H1 (cell line): ENCODE data around the gene FLNC. TPM values are rescaled to one million over a fixed set of nuclear protein-coding genes. Genes with fewer than 3 reads are reported as not detected.
A peak's percentile ranks its signal among the peaks of the same experiment; 100 is the strongest.

Experiments used
- CTCF ChIA-PET: fragments of 300-600 bp; sonication (Branson Sonifier 250); formaldehyde crosslinking; loops from one replicate; lab custom pipeline; 2021; ENCODE audit not compliant: partially characterized antibody; lab: Charles Lee
- POLR2A ChIA-PET: fragments of 300-600 bp; sonication (Branson Sonifier 250); formaldehyde crosslinking; loops from one replicate; lab custom pipeline; 2021; ENCODE audit warnings: inconsistent platforms; ENCODE audit not compliant: partially characterized antibody; lab: Charles Lee
- DNase-seq, 2 experiments: peaks; one replicate each; pipeline versions ENCODE4 v3.0.0 to v3.0.0-alpha.2; 2010 to 2022; ENCODE audit warnings: low spot score in 2 of 2, low read depth in 1 of 2, mixed read lengths in 1 of 2
- FAIRE-seq: peaks from 2 replicates; lab custom pipeline; 2011; peaks lifted over from hg19 to GRCh38; lab: Jason Lieb, UNC
- H2AFZ ChIP-seq: 2 replicates; pipeline ENCODE4 v1.8.1; 2012; ENCODE audit warnings: low read length, inconsistent platforms
- H2AK5ac ChIP-seq: 2 replicates; pipeline ENCODE4 v1.6.1; 2013; ENCODE audit warnings: low read depth, low read length
- H2BK120ac ChIP-seq: replicated peaks from 2 replicates; pipeline ENCODE3; 2013; ENCODE audit warnings: low read depth, low read length, inconsistent platforms
- H2BK12ac ChIP-seq: 2 replicates; pipeline ENCODE4 v1.6.1; 2013; ENCODE audit warnings: low read depth, low read length
- H2BK15ac ChIP-seq: 2 replicates; pipeline ENCODE4 v1.6.1; 2013; ENCODE audit warnings: low read length
- H2BK20ac ChIP-seq: 2 replicates; pipeline ENCODE4 v1.6.1; 2013; ENCODE audit warnings: low read length
- H2BK5ac ChIP-seq: 2 replicates; pipeline ENCODE4 v1.6.1; 2013; ENCODE audit warnings: low read depth, low read length
- H3K14ac ChIP-seq: 2 replicates; pipeline ENCODE4 v1.6.1; 2013; ENCODE audit warnings: inconsistent platforms; ENCODE audit not compliant: insufficient read length
- H3K18ac ChIP-seq: 2 replicates; pipeline ENCODE4 v1.6.1; 2013; ENCODE audit warnings: low read length; ENCODE audit errors: extremely low read depth
- H3K23ac ChIP-seq: 2 replicates; pipeline ENCODE4 v1.6.1; 2013; ENCODE audit warnings: inconsistent platforms; ENCODE audit not compliant: insufficient read length
- H3K23me2 ChIP-seq: 2 replicates; pipeline ENCODE4 v1.6.1; 2013; ENCODE audit warnings: low read depth, low read length
- H3K27ac ChIP-seq: 2 replicates; pipeline ENCODE4 v1.6.1; 2011; ENCODE audit warnings: low read depth, low read length, inconsistent platforms
- H3K27me3 ChIP-seq, 4 experiments: replicated peaks in 1 of 4; 1 replicate in 1 of 4; 2 replicates in 3 of 4; pipeline versions ENCODE4 v1.6.1 to v1.8.1; 2011 to 2013; ENCODE audit warnings: low read length in 3 of 4, mild to moderate bottlenecking in 3 of 4, inconsistent platforms in 2 of 4, mixed read lengths in 2 of 4, moderate library complexity in 1 of 4; ENCODE audit not compliant: control insufficient read depth in 3 of 4, insufficient read depth in 3 of 4; ENCODE audit errors: extremely low read depth in 1 of 4
- H3K36me3 ChIP-seq, 4 experiments: 2 replicates each; pipeline versions ENCODE4 v1.6.1 to v1.8.1; 2011 to 2013; ENCODE audit warnings: mild to moderate bottlenecking in 4 of 4, low read length in 3 of 4, moderate library complexity in 2 of 4, control low read depth in 1 of 4, inconsistent platforms in 1 of 4; ENCODE audit not compliant: insufficient read depth in 4 of 4, control insufficient read depth in 2 of 4
- H3K4ac ChIP-seq: replicated peaks from 2 replicates; pipeline ENCODE3; 2013; ENCODE audit warnings: low read length, low read depth, mixed read lengths, inconsistent platforms; ENCODE audit not compliant: insufficient read length
- H3K4me1 ChIP-seq, 4 experiments: replicated peaks in 1 of 4; 1 replicate in 1 of 4; 2 replicates in 3 of 4; pipeline versions ENCODE4 v1.6.1 to v1.8.1; 2011 to 2013; ENCODE audit warnings: low read length in 3 of 4, inconsistent platforms in 2 of 4, mixed read lengths in 1 of 4; ENCODE audit not compliant: insufficient read depth in 4 of 4, control insufficient read depth in 3 of 4
- H3K4me2 ChIP-seq, 2 experiments: 2 replicates each; pipeline versions ENCODE4 v1.6.1 to v1.8.1; 2011 to 2013; ENCODE audit warnings: low read depth in 2 of 2, low read length in 2 of 2, control low read depth in 1 of 2, inconsistent platforms in 1 of 2, mild to moderate bottlenecking in 1 of 2; ENCODE audit not compliant: insufficient read depth in 1 of 2
- H3K4me3 ChIP-seq, 4 experiments: fragments of 200-600, 300-600 bp in 1 of 4; sonication (generic), shearing (Covaris generic), sonication (Bioruptor Twin) in 1 of 4; 2 replicates each; pipeline versions ENCODE4 v1.5.1 to v1.8.1; 2011 to 2016; ENCODE audit warnings: low read length in 4 of 4, low read depth in 3 of 4, control low read depth in 2 of 4, inconsistent platforms in 2 of 4, mild to moderate bottlenecking in 2 of 4, mixed read lengths in 1 of 4, moderate library complexity in 1 of 4; ENCODE audit not compliant: insufficient read depth in 2 of 4; ENCODE audit errors: extremely low read depth in 1 of 4
- H3K56ac ChIP-seq: replicated peaks from 2 replicates; pipeline ENCODE3; 2013; ENCODE audit warnings: low read depth, mild to moderate bottlenecking, mixed read lengths, low read length, inconsistent platforms; ENCODE audit not compliant: insufficient read length
- H3K79me1 ChIP-seq: 2 replicates; pipeline ENCODE4 v1.6.1; 2013; ENCODE audit warnings: low read depth, low read length, control low read depth
- H3K79me2 ChIP-seq, 2 experiments: 2 replicates each; pipeline versions ENCODE4 v1.6.1 to v1.8.1; 2012 to 2013; ENCODE audit warnings: low read length in 2 of 2, mild to moderate bottlenecking in 2 of 2, inconsistent platforms in 1 of 2; ENCODE audit not compliant: insufficient read depth in 2 of 2, control insufficient read depth in 1 of 2
- H3K9ac ChIP-seq, 4 experiments: replicated peaks in 1 of 4; 1 replicate in 1 of 4; 2 replicates in 3 of 4; pipeline versions ENCODE4 v1.6.1 to v1.8.1; 2011 to 2013; ENCODE audit warnings: low read depth in 3 of 4, low read length in 3 of 4, control low read depth in 2 of 4, mild to moderate bottlenecking in 2 of 4, moderate library complexity in 2 of 4, inconsistent platforms in 1 of 4; ENCODE audit errors: extremely low read depth in 1 of 4
- H3K9me3 ChIP-seq, 2 experiments: 2 replicates each; pipeline versions ENCODE4 v1.6.1 to v1.8.1; 2012 to 2013; ENCODE audit warnings: mild to moderate bottlenecking in 2 of 2, moderate library complexity in 2 of 2, control low read depth in 1 of 2, inconsistent platforms in 1 of 2, low read depth in 1 of 2, low read length in 1 of 2, mixed read lengths in 1 of 2; ENCODE audit not compliant: insufficient read depth in 2 of 2
- H4K20me1 ChIP-seq, 2 experiments: replicated peaks in 1 of 2; 2 replicates each; pipeline versions ENCODE3 to v1.8.1; 2011 to 2013; ENCODE audit warnings: inconsistent platforms in 2 of 2, low read length in 2 of 2, mild to moderate bottlenecking in 1 of 2; ENCODE audit not compliant: insufficient read depth in 2 of 2, control insufficient read depth in 1 of 2
- H4K5ac ChIP-seq: 2 replicates; pipeline ENCODE4 v1.6.1; 2013; ENCODE audit warnings: low read length, low read depth, mixed read lengths, inconsistent platforms; ENCODE audit not compliant: insufficient read length
- H4K8ac ChIP-seq: 2 replicates; pipeline ENCODE4 v1.8.0; 2013; ENCODE audit warnings: mild to moderate bottlenecking, moderate library complexity, low read length, inconsistent platforms; ENCODE audit not compliant: insufficient read depth; ENCODE audit errors: extremely low read depth
- H4K91ac ChIP-seq: replicated peaks from 2 replicates; pipeline ENCODE3; 2013; ENCODE audit warnings: low read length, mixed read lengths, inconsistent platforms; ENCODE audit not compliant: insufficient read length
- CBX5 ChIP-seq: fragments of 300-800, 300-1000 bp; sonication (generic); IDR thresholded peaks from 2 replicates; pipeline ENCODE4 v1.7.1; 2016; ENCODE audit warnings: antibody characterized with exemption, low read length, low read depth
- RNF2 ChIP-seq: fragments of 200-900, 300-1000 bp; sonication (generic); IDR thresholded peaks from 2 replicates; pipeline ENCODE4 v1.7.1; 2016; ENCODE audit warnings: borderline replicate concordance, low read depth, mild to moderate bottlenecking, antibody characterized with exemption, low read length; ENCODE audit not compliant: poor library complexity, severe bottlenecking; ENCODE audit errors: missing control alignments
- SRF ChIP-seq: IDR thresholded peaks from 2 replicates; pipeline ENCODE4 v1.6.1; 2011; ENCODE audit warnings: mild to moderate bottlenecking, low read depth, low read length, moderate library complexity
- WGBS, 2 experiments: shearing (Covaris generic) in 1 of 2; methylation state at CpG; one replicate each; pipeline versions ENCODE4 v1.1.6 to v1.1.7; 2013 to 2015; ENCODE audit warnings: low lambda C conversion rate in 2 of 2, mixed read lengths in 2 of 2, inconsistent platforms in 1 of 2, low coverage in 1 of 2, missing lambda C conversion rate in 1 of 2; ENCODE audit not compliant: insufficient replicate concordance in 2 of 2, insufficient coverage in 1 of 2, insufficient read length in 1 of 2; ENCODE audit errors: extremely low coverage in 1 of 2, missing lambda C conversion rate in 1 of 2; 5-methylcytosine and 5-hydroxymethylcytosine counted together
- polyA plus RNA-seq, 7 experiments: library from polyadenylated mRNA; depleted of rRNA in 3 of 7; stranded (reverse) in 5 of 7; unstranded in 2 of 7; fragments of >200 nt in 5 of 7; fragments of 200-250 nt in 2 of 7; gene quantifications; 1 replicate in 5 of 7; 2 replicates in 1 of 7; 4 replicates in 1 of 7; pipeline versions ENCODE4 v1.2.1 to v1.2.3, GENCODE V29; 2011 to 2013; ENCODE audit warnings: missing spikeins in 2 of 7, mixed read lengths in 2 of 7
- total RNA-seq: library from RNA; stranded (reverse); fragmentation: NEBNext Ultra II Directional; extraction: Animal tissue kit (Norgen Biotek cat#: 25700); gene quantifications from 2 replicates; pipeline ENCODE4 v1.2.1, GENCODE V29; 2021
- TF ChIP-seq, protein P1 (sequence below), 3 experiments: IDR thresholded peaks; 1 replicate in 2 of 3; 2 replicates in 1 of 3; pipeline versions ENCODE4 v1.5.1 to v1.6.1; 2011; ENCODE audit warnings: low read length in 3 of 3, mild to moderate bottlenecking in 3 of 3, inconsistent platforms in 2 of 3, low read depth in 1 of 3, moderate library complexity in 1 of 3; ENCODE audit not compliant: insufficient read depth in 1 of 3; ENCODE audit errors: control extremely low read depth in 1 of 3
- TF ChIP-seq, protein P2 (sequence below): IDR thresholded peaks from 2 replicates; pipeline ENCODE4 v1.6.1; 2012; ENCODE audit warnings: low read length, inconsistent platforms

The FLNC gene
- total and polyA plus RNA-seq, 2 of the 8 experiments (the other 6 are each of a cell fraction or from before 2014, with no cell fraction given), result 1.9 to 10.7 TPM

DNA sequence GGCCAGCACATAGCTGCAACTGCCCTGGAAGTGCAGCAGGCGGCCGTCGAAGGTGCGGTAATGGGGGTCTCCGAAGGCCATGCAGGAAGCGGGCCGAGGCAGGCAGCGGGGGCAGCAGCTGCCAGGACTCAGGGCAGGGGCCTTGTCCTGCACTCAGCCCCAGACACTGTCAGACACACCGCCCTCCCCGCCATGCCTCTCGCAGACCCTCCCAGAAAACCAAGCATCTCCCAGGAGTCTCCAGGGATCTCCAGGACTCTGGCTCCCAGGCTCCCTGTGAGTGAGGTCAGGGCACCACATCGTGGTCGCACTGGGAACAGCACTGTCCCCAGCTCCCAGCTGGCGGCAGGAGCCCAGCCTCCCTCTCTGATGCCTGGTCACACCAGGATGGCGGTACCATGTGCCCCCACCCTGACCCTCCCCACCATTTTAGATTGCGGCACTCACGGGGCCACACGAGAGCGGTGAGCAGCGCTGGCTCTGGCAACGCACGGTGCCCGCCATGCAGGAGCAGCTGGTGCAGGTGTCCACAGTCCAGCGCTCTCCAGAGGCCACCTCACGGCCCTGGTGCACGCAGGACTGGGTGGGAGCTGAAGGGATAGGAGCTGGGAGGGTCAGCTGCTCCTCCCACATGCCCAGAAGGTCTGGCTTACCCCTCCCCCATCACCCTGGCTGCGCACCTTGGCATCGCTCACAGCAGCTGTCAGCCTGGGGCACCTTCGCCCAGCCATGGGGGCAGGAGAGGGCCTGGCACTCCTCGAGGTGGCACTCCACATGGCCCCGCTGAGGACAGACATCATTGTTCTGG, 49.9 kb downstream of the FLNC start:
- H3K18ac ChIP-seq, result peak overlapping the region; percentile 60
- peak overlapping the region; percentile 85 for H3K4ac ChIP-seq
- H3K14ac ChIP-seq, result no peak overlapping the region
- H4K91ac ChIP-seq, result peak overlapping the region; percentile 98
- 52% methylated on average over 31 of the region's 31 CpGs; no CpG with 5 or more reads in 1 of the 2 experiments for WGBS, 2 experiments
- 0 out of 2 replicates have a peak overlapping the region, but pooled peaks have one; percentile 80 for H2BK20ac ChIP-seq
- POLR2A ChIA-PET, result interaction anchor here (1.4 to 3.5 kb wide), 4 partner anchors 11 to 30 kb away, joined by 4 to 22 read pairs (median 9); partner anchors contain the start of genes ATP6V1F and KCP
- H3K4me1 ChIP-seq, result peaks cover 0 to 6% (median 4%) of the 10 kb centered on the region in 4 experiments; a peak in 4 of 7 replicates
- H2AK5ac ChIP-seq, result no peak overlapping the region; the same call in 1 of the 2 replicates
- H3K23ac ChIP-seq, result no peak overlapping the region
- H2BK5ac ChIP-seq, result no peak overlapping the region
- H3K79me2 ChIP-seq, result no peaks in the 10 kb centered on the region
- H2BK120ac ChIP-seq, result no peak overlapping the region
- no peaks in the 10 kb centered on the region for H4K20me1 ChIP-seq
- H2AFZ ChIP-seq, result peak overlapping the region; percentile 74; the same call in 1 of the 2 replicates
- no peaks in the 10 kb centered on the region for H3K36me3 ChIP-seq
- peak overlapping the region in 1 of 2 experiments; percentile 41; a peak in 2 of 4 replicates for H3K4me2 ChIP-seq
- H3K27me3 ChIP-seq, result no peaks in the 10 kb centered on the region; a peak in 1 of 7 replicates
- no peak overlapping the region for H4K5ac ChIP-seq
- no peaks in the 10 kb centered on the region for H3K79me1 ChIP-seq
- DNase-seq (peak in 1 of 2 experiments; percentile 89), FAIRE-seq (peak; percentile 78)
- no peak overlapping the region for H3K27ac ChIP-seq
- peak overlapping the region; percentile 68; the same call in 1 of the 2 replicates for H2BK12ac ChIP-seq
- H3K23me2 ChIP-seq, result peaks cover 2% of the 10 kb centered on the region; the same call in 1 of the 2 replicates
- no peak overlapping the region for H3K9ac ChIP-seq
- no peaks in the 10 kb centered on the region for H3K9me3 ChIP-seq
- peak overlapping the region; percentile 86 for H4K8ac ChIP-seq
- no peak overlapping the region for H3K4me3 ChIP-seq
- peak overlapping the region; percentile 92 for H2BK15ac ChIP-seq
- no peak overlapping the region for H3K56ac ChIP-seq
- CTCF ChIA-PET, result interaction anchor here (0.6 to 10.3 kb wide), 38 partner anchors 9 to 468 kb away, joined by 3 to 189 read pairs (median 5); partner anchors contain the start of genes ATP6V1F, CCDC136, GARIN1A and KCP
- no peak for TF ChIP-seq RNF2
- TF ChIP-seq SRF, result no peak
- TF ChIP-seq CBX5, result no peak
- TF ChIP-seq, protein P1, sequence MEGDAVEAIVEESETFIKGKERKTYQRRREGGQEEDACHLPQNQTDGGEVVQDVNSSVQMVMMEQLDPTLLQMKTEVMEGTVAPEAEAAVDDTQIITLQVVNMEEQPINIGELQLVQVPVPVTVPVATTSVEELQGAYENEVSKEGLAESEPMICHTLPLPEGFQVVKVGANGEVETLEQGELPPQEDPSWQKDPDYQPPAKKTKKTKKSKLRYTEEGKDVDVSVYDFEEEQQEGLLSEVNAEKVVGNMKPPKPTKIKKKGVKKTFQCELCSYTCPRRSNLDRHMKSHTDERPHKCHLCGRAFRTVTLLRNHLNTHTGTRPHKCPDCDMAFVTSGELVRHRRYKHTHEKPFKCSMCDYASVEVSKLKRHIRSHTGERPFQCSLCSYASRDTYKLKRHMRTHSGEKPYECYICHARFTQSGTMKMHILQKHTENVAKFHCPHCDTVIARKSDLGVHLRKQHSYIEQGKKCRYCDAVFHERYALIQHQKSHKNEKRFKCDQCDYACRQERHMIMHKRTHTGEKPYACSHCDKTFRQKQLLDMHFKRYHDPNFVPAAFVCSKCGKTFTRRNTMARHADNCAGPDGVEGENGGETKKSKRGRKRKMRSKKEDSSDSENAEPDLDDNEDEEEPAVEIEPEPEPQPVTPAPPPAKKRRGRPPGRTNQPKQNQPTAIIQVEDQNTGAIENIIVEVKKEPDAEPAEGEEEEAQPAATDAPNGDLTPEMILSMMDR (IDR thresholded peaks at IDR 0.05; ENCODE audit: control extremely low read depth in 1 of 3, insufficient read depth in 1 of 3, low read depth in 1 of 3, low read length in 3 of 3), result peak in 2 of 3 experiments; percentile 96 to 97; a peak in 3 of 4 replicates
- TF ChIP-seq, protein P2, sequence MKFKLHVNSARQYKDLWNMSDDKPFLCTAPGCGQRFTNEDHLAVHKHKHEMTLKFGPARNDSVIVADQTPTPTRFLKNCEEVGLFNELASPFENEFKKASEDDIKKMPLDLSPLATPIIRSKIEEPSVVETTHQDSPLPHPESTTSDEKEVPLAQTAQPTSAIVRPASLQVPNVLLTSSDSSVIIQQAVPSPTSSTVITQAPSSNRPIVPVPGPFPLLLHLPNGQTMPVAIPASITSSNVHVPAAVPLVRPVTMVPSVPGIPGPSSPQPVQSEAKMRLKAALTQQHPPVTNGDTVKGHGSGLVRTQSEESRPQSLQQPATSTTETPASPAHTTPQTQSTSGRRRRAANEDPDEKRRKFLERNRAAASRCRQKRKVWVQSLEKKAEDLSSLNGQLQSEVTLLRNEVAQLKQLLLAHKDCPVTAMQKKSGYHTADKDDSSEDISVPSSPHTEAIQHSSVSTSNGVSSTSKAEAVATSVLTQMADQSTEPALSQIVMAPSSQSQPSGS, result no peak
